ENCODE data around the gene FUBP3.

DNA sequence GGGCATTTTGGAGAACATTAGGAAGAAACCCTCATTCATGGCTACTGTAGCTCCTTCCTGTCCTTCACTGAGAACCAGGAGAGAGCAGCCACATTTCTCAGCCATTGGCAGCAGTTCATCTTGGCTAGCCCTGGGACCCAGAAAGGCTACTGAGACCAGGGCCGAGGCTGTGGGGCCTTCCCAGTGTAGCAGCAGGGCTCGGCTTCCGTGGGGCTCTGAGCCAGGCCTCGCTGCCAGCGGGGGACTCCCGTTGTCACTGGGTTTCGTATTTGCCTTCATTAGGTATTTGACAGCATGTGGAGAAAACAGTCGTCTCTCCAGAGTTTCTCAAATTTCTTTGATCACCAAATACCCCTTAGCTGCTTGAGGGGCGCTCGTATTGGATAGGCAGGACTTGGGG is 47.7 kb downstream of the FUBP3 start:
- TF ChIP-seq POLR2AphosphoS5 (IDR thresholded peaks at IDR 0.05), result no peak
- TF ChIP-seq EP300 (IDR thresholded peaks at IDR 0.05), result no peak
- TF ChIP-seq, protein P1, sequence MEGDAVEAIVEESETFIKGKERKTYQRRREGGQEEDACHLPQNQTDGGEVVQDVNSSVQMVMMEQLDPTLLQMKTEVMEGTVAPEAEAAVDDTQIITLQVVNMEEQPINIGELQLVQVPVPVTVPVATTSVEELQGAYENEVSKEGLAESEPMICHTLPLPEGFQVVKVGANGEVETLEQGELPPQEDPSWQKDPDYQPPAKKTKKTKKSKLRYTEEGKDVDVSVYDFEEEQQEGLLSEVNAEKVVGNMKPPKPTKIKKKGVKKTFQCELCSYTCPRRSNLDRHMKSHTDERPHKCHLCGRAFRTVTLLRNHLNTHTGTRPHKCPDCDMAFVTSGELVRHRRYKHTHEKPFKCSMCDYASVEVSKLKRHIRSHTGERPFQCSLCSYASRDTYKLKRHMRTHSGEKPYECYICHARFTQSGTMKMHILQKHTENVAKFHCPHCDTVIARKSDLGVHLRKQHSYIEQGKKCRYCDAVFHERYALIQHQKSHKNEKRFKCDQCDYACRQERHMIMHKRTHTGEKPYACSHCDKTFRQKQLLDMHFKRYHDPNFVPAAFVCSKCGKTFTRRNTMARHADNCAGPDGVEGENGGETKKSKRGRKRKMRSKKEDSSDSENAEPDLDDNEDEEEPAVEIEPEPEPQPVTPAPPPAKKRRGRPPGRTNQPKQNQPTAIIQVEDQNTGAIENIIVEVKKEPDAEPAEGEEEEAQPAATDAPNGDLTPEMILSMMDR (IDR thresholded peaks at IDR 0.05), result no peak
- no peak for TF ChIP-seq POLR2A (IDR thresholded peaks at IDR 0.05)

Data from stomach (tissue), 4 donors.